Upper lobe of right lung (tissue), 1 donor: ENCODE measurements around the gene C9orf43. TPM values are rescaled to one million over a fixed set of nuclear protein-coding genes. Genes with fewer than 3 reads are reported as not detected.

Experiments
- ATAC-seq: fragments of 200-7000 bp; cut with Tn5 transposase; one replicate; pipeline ENCODE4 v1.9.1; 2020; ENCODE audit warnings: mild to moderate bottlenecking, moderate library complexity
- DNase-seq: peaks from one replicate; pipeline ENCODE4 v3.0.0-alpha.2; 2020
- H3K27ac ChIP-seq: fragments of 200-600 bp; one replicate; pipeline ENCODE4 v1.8.0; 2022
- H3K27me3 ChIP-seq: fragments of 200-600 bp; one replicate; pipeline ENCODE4 v1.8.0; 2022; ENCODE audit warnings: mild to moderate bottlenecking
- H3K36me3 ChIP-seq: fragments of 200-600 bp; one replicate; pipeline ENCODE4 v1.8.0; 2022
- H3K4me1 ChIP-seq: fragments of 200-600 bp; one replicate; pipeline ENCODE4 v1.8.0; 2022
- H3K4me3 ChIP-seq: fragments of 200-600 bp; one replicate; pipeline ENCODE4 v1.8.0; 2022; ENCODE audit warnings: mild to moderate bottlenecking
- H3K9me3 ChIP-seq: fragments of 200-600 bp; one replicate; pipeline ENCODE4 v1.8.0; 2022
- intact Hi-C: fragments of 100-400 bp; cut with DNase I; formaldehyde crosslinking; loops from one replicate; pipeline ENCODE4 v1.11.0; 2022
- total RNA-seq: library from RNA; stranded (reverse); fragmentation: NEBNext Ultra II Directional; extraction: Animal tissue kit (Norgen Biotek cat#: 25700); gene quantifications from one replicate; pipeline ENCODE4 v1.2.1, GENCODE V29; 2021
- TF ChIP-seq, protein P1 (sequence below): fragments of 200-600 bp; IDR thresholded peaks from one replicate; pipeline ENCODE4 v1.8.0; 2022; ENCODE audit warnings: antibody characterized with exemption
- donor health status: DM: no; HTN: yes; CAD: no; lungs with severe emphysema.

The C9orf43 gene
- total RNA-seq, 1 donor from 2014 or later = not detected

DNA sequence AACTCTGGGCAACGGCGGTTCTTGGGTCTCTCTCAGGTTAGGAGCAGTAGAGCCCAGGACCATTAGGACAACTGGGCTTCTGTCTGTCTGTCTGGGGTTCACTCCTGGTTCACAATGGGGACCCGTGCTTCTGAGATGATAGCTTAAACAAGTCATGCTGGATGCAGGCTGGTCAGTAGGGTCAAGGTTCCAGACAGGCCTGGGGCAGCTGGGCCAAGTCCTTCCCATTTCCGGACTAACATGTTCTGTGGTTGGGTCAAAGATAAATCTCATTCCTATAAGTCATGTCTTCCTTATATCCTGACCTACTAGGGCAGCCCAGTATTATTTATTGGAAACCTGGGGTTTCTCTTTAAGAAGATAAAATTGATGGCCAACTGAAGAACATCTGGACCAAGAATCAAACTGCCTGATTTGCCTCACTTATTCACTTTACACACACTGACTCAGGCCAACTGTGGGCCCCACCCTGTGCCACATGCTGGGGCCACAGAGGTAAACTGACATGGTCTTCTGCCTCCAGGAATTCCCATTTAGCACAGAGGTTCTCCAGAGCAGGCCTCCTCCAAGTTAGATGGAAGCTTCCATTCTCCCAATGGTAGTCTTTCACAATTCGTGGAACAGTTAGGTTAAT, 42.1 kb upstream of the C9orf43 start:
- TF ChIP-seq, protein P1, sequence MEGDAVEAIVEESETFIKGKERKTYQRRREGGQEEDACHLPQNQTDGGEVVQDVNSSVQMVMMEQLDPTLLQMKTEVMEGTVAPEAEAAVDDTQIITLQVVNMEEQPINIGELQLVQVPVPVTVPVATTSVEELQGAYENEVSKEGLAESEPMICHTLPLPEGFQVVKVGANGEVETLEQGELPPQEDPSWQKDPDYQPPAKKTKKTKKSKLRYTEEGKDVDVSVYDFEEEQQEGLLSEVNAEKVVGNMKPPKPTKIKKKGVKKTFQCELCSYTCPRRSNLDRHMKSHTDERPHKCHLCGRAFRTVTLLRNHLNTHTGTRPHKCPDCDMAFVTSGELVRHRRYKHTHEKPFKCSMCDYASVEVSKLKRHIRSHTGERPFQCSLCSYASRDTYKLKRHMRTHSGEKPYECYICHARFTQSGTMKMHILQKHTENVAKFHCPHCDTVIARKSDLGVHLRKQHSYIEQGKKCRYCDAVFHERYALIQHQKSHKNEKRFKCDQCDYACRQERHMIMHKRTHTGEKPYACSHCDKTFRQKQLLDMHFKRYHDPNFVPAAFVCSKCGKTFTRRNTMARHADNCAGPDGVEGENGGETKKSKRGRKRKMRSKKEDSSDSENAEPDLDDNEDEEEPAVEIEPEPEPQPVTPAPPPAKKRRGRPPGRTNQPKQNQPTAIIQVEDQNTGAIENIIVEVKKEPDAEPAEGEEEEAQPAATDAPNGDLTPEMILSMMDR = no peak
- intact Hi-C loops = no loop called here

DNA sequence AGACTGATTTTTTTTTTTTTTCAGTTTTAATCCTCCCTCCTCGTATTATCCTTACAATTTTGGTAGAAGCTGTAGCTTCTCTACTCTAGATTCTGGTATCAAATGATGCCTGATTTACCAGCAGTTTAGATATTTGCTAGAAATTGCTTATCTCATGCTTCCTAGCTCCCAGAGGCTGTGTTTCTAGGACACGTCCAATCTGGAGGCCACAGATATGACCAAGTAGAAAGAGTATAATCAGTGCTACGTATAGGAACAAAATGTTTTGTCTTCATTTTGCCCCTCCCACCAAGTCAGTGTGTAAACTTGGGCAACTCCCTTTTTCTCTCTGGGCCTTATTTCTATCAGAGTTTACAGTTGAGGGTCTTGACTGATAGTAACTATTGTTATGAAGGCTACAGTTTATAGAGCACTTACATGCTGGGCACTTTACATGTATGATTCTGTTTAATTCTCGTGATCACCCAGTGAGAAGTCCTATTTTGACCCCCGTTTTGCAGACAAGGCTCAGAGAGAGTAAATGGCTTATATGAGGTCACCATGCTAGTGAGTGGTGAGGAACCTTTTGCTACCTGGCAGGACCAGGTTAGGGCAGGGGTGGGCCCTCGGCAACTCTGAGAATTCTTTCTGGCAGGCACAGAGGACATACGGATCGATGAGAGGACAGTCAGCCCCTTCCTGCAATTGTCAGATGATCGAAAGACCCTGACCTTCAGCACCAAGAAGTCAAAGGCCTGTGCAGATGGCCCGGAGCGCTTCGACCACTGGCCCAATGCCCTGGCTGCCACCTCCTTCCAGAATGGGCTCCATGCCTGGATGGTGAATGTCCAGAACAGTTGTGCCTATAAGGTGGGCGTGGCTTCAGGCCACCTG, 41.3 kb upstream of the C9orf43 start:
- Histone ChIP-seq H3K9me3 (no peaks in the 10 kb centered on the region), H3K4me3 (no peak overlapping the region), H3K27ac (no peak overlapping the region), H3K36me3 (no peaks in the 10 kb centered on the region), H3K27me3 (no peaks in the 10 kb centered on the region), H3K4me1 (no peaks in the 10 kb centered on the region)
- TF ChIP-seq, protein P1 = no peak
- no peak for DNase-seq
- intact Hi-C loops = no loop called here
- ATAC-seq = no peak

More for the DNA sequence above, 42.1 kb upstream of the C9orf43 start:
- no peaks in the 10 kb centered on the region for H3K4me1 ChIP-seq
- ATAC-seq (no peak), DNase-seq (no peak)
- no peaks in the 10 kb centered on the region for H3K9me3 ChIP-seq
- H3K27ac ChIP-seq = no peak overlapping the region
- no peak overlapping the region for H3K4me3 ChIP-seq
- no peaks in the 10 kb centered on the region for H3K27me3 ChIP-seq
- no peaks in the 10 kb centered on the region for H3K36me3 ChIP-seq

DNA sequence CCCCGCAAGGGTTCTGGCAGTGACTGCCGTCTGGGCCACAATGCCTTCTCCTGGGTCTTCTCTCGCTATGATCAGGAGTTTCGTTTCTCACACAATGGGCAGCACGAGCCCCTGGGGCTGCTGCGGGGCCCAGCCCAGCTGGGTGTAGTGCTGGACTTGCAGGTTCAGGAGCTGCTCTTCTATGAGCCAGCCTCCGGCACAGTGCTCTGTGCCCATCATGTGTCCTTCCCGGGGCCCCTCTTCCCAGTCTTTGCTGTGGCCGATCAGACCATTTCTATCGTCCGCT, 40.7 kb upstream of the C9orf43 start:
- no peak overlapping the region for H3K4me3 ChIP-seq
- ATAC-seq (no peak), DNase-seq (no peak)
- intact Hi-C loops = no loop called here
- H3K9me3 ChIP-seq = no peaks in the 10 kb centered on the region
- no peaks in the 10 kb centered on the region for H3K27me3 ChIP-seq
- no peaks in the 10 kb centered on the region for H3K4me1 ChIP-seq
- no peaks in the 10 kb centered on the region for H3K36me3 ChIP-seq
- TF ChIP-seq, protein P1 = no peak
- H3K27ac ChIP-seq = no peak overlapping the region

DNA sequence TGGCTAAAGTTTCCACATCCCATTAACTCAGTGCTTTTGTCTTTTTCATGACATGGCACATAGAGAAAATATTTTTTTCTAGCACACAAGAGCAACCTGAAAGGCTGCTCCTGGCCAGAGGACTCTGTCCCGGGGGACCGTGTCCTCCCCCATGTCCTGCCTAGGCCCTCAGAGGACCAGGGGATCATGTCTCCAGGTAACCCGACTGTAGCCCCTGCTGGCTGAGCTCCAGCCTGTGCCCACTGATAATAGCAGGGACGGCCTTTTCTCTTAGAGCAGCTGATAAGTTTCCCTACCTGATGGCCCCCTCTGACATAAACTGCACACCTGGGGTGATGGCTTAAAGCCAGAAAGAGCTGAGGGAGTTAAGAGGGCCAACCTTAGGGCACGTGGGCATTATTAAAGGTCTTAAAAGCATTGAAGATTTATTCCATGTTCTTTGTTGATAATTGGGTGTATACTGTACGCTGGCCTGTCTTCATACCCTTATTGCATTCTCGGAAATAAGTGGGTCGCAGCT, 39.7 kb upstream of the C9orf43 start:
- Histone ChIP-seq H3K9me3 (no peaks in the 10 kb centered on the region), H3K36me3 (no peaks in the 10 kb centered on the region), H3K4me1 (no peaks in the 10 kb centered on the region), H3K27me3 (no peaks in the 10 kb centered on the region), H3K27ac (no peak overlapping the region), H3K4me3 (no peak overlapping the region)
- intact Hi-C loops = no loop called here
- no peak for DNase-seq
- TF ChIP-seq, protein P1 = no peak
- ATAC-seq = no peak

DNA sequence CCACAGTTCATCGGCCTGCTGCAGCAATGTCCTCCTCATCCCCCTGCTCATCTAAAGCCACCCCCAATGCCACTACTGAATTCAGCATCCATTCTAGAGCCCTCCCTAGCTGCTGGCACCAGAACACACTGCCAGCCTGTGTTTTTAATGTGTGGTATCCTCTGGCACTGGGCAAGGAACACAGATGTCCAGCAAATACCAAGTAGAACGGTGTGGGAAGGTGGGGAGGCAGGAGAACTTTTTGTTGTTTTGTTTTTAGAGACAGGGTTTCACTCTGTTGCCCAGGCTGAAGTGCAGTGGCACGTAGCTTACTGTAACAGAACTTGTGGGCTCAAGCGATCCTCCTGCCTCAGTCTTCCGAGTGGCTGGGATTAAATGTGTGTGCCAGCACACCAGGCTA, 38.5 kb upstream of the C9orf43 start:
- no peak for DNase-seq
- Histone ChIP-seq H3K36me3 (no peaks in the 10 kb centered on the region), H3K27me3 (no peaks in the 10 kb centered on the region), H3K4me1 (no peaks in the 10 kb centered on the region), H3K4me3 (no peak overlapping the region), H3K27ac (no peak overlapping the region), H3K9me3 (no peaks in the 10 kb centered on the region)
- TF ChIP-seq, protein P1 = no peak
- no peak for ATAC-seq
- intact Hi-C loops = no loop called here
